Body of pancreas (tissue), 4 donors: Measurements from ENCODE around the gene DACH1. TPM values are rescaled to one million over a fixed set of nuclear protein-coding genes. Genes with fewer than 3 reads are reported as not detected.
"Not testable (repeated sequence)": the region's sequence is repeated elsewhere in the genome, so short reads cannot be mapped to it uniquely, and the experiment has no call there.

Experiments
- ATAC-seq: fragments of 150-250 bp; one replicate; pipeline ENCODE4 v1.9.1; 2016
- DNase-seq, 4 donors: peaks; one replicate each; pipeline ENCODE4 v3.0.0-alpha.2; 2019
- H3K27ac ChIP-seq, 4 donors: fragments of 200-600 bp; sonication (generic); 1 replicate in 3 of 4; 2 replicates in 1 of 4; pipeline versions ENCODE4 v1.5.1 to v1.6.1; 2016 to 2019; ENCODE audit warnings: mild to moderate bottlenecking in 1 of 4, mixed read lengths in 1 of 4, moderate library complexity in 1 of 4
- H3K27me3 ChIP-seq, 2 donors: fragments of 200-600 bp; sonication (generic); one replicate each; pipeline ENCODE4 v1.6.0; 2016; ENCODE audit warnings: mild to moderate bottlenecking in 1 of 2
- H3K36me3 ChIP-seq, 2 donors: fragments of 200-600 bp; sonication (generic); replicated peaks in 1 of 2; 2 replicates each; pipeline ENCODE4 v1.5.1; 2016; ENCODE audit warnings: low read depth in 2 of 2; ENCODE audit not compliant: insufficient read depth in 1 of 2
- H3K4me1 ChIP-seq: fragments of 200-600 bp; sonication (generic); one replicate; pipeline ENCODE4 v1.6.0; 2016
- H3K4me3 ChIP-seq, 2 donors: fragments of 200-600 bp; sonication (generic); 1 replicate in 1 of 2; 2 replicates in 1 of 2; pipeline ENCODE4 v1.5.1; 2016 to 2019
- H3K9me3 ChIP-seq, 3 donors: fragments of 200-600 bp; sonication (generic); 1 replicate in 2 of 3; 2 replicates in 1 of 3; pipeline ENCODE4 v1.5.1; 2016
- POLR2A ChIP-seq, 3 donors: fragments of 450-650 bp; IDR thresholded peaks; one replicate each; pipeline ENCODE4 v1.6.1; 2016; ENCODE audit warnings: antibody characterized with exemption in 3 of 3, mild to moderate bottlenecking in 2 of 3
- WGBS, 2 donors: methylation state at CpG; one replicate each; pipeline ENCODE4 v1.1.5; 2017; 5-methylcytosine and 5-hydroxymethylcytosine counted together
- intact Hi-C: fragments of 100-400 bp; cut with DNase I; formaldehyde crosslinking; loops from one replicate; pipeline ENCODE4 v1.15.1; 2023
- total RNA-seq, 2 donors: library from RNA; depleted of rRNA; stranded (reverse); fragments of >200 nt; gene quantifications; one replicate each; pipeline ENCODE4 v1.1.0, GENCODE V29; 2016
- TF ChIP-seq, protein P1 (sequence below), 7 experiments: fragments of 450-650 bp in 4 of 7; fragments of 200-600 bp in 3 of 7; sonication (generic) in 3 of 7; IDR thresholded peaks; one replicate each; pipeline ENCODE4 v1.5.1; 2016 to 2019; ENCODE audit warnings: antibody characterized with exemption in 7 of 7

DACH1 gene
- total RNA-seq, 2 donors from 2014 or later: 2.9 to 3.3 TPM

DNA sequence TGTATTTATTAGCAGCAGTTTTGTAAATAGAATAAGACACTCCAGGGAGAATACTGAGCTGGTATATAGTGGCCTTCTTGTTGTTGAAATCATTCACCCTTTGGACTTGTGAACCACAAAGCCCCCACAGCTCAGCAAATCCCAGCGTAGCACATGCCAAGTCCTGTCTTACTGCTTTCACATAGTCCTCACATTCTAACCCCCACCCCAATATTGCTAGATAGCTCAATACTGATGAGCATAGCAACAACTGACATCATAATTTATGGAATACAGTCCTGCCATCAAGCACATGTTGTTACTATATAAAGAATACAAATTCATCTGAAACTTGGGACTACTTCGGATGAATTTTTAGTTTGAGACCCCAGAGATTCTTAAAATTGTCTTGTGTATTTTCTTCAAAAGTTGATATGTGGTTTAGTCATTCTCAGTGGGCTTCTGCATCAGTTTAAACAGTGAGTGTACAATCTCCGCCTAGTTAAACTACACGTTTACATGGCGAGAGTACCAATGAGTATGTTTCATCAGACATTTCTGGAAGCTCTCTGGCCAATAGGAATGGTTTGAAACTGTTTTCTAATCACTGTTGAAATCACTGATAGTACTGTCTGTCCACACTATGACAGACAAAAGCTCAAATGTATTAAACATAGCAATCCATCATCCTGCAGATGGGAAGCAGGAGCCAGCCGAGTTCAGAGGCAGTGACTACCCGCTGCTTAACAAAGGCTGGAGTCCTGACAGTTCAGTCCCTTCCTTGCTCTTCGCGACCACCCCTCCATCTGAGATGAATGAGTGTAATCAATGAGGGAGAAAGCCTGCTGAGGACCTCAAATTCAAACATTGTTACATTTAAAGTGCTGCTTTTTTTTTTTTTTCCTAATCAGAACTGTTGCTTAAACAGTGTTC is 15.2 kb downstream of the DACH1 start:
- intact Hi-C loops: no loop called here
- ATAC-seq: no peak
- TF ChIP-seq, protein P1, sequence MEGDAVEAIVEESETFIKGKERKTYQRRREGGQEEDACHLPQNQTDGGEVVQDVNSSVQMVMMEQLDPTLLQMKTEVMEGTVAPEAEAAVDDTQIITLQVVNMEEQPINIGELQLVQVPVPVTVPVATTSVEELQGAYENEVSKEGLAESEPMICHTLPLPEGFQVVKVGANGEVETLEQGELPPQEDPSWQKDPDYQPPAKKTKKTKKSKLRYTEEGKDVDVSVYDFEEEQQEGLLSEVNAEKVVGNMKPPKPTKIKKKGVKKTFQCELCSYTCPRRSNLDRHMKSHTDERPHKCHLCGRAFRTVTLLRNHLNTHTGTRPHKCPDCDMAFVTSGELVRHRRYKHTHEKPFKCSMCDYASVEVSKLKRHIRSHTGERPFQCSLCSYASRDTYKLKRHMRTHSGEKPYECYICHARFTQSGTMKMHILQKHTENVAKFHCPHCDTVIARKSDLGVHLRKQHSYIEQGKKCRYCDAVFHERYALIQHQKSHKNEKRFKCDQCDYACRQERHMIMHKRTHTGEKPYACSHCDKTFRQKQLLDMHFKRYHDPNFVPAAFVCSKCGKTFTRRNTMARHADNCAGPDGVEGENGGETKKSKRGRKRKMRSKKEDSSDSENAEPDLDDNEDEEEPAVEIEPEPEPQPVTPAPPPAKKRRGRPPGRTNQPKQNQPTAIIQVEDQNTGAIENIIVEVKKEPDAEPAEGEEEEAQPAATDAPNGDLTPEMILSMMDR (IDR thresholded peaks at IDR 0.05): no peak
- no peak for TF ChIP-seq POLR2A (IDR thresholded peaks at IDR 0.05)
- 72% methylated on average over 9 of the region's 9 CpGs for WGBS, 2 donors
- Histone ChIP-seq H3K27ac (no peak overlapping the region), H3K27me3 (no peaks in the 10 kb centered on the region), H3K4me1 (no peaks in the 10 kb centered on the region), H3K9me3 (no peaks in the 10 kb centered on the region), H3K36me3 (no peaks in the 10 kb centered on the region), H3K4me3 (no peak overlapping the region)
- DNase-seq: no peak

DNA sequence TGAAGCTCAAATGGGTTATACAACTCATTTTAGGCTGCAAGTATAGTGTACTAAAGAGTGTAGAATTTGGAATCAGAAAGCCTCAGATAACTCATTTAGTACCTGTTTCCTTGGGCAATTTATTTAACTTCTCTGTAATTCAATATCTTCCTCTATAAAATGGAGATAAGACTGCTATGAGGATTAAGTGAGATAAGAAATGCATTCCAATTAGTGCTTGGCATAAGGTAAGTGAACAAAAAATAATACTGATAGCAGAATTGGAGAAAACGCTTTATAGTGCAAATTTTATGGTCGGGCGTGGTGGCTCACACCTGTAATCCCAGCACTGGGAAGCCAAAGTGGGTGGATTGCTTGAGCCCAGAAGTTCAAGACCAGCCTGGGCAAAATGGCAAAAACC is 25.0 kb downstream of the DACH1 start:
- Histone ChIP-seq H3K4me3 (no peak overlapping the region), H3K36me3 (no peaks in the 10 kb centered on the region), H3K9me3 (no peaks in the 10 kb centered on the region), H3K27ac (no peak overlapping the region), H3K4me1 (no peaks in the 10 kb centered on the region), H3K27me3 (no peaks in the 10 kb centered on the region)
- DNase-seq (no peak), ATAC-seq (no peak)
- intact Hi-C loops: no loop called here
- TF ChIP-seq POLR2A (IDR thresholded peaks at IDR 0.05): no peak
- TF ChIP-seq, protein P1 (IDR thresholded peaks at IDR 0.05): no peak
- 88 to 89% methylated on average over 3 of the region's 3 CpGs for WGBS, 2 donors

DNA sequence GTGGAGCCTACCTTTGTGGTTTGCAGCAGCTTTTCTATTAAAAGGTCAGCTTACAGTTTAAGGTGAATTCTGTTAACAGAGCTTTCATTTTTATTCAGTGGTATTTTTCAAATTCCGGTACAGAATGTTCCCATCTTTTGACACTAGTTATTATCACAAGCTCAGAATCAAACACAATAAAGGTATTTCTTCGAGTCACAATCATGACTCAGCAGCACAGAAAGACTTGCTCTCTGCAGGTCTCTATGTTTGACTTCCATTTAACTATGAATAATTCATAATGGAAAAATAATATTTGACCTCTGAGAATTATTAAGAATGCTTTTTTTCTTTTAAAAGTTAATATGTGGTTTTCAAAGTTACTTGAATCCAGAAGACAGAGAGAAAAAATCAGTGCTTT is 28.2 kb downstream of the DACH1 start:
- WGBS, 2 donors: 55 to 70% methylated on average over 2 of the region's 2 CpGs
- Histone ChIP-seq H3K36me3 (no peaks in the 10 kb centered on the region), H3K27ac (peak overlapping the region in 2 of 4 donors; percentile 0 to 30), H3K9me3 (no peaks in the 10 kb centered on the region), H3K4me1 (no peaks in the 10 kb centered on the region), H3K4me3 (no peak overlapping the region), H3K27me3 (no peaks in the 10 kb centered on the region)
- ATAC-seq: peak; percentile 38
- TF ChIP-seq, protein P1 (IDR thresholded peaks at IDR 0.05): no peak
- no peak for TF ChIP-seq POLR2A (IDR thresholded peaks at IDR 0.05)
- intact Hi-C loops: no loop called here
- no peak for DNase-seq

DNA sequence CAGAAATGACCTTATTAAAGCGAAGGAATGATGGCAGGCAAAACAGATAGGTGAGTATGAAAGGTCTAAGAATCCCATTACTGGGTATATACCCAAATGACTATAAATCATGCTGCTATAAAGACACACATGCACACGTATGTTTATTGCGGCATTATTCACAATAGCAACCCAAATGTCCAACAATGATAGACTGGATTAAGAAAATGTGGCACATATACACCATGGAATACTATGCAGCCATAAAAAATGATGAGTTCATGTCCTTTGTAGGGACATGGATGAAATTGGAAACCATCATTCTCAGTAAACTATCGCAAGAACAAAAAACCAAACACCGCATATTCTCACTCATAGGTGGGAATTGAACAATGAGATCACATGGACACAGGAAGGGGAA is 29.4 kb downstream of the DACH1 start:
- H3K4me1 ChIP-seq, H3K27me3 ChIP-seq, H3K27ac ChIP-seq, ATAC-seq, H3K9me3 ChIP-seq, intact Hi-C loops, H3K36me3 ChIP-seq, DNase-seq, H3K4me3 ChIP-seq: not testable (repeated sequence)
- WGBS, 2 donors: 91 to 97% methylated on average over 5 of the region's 5 CpGs

DNA sequence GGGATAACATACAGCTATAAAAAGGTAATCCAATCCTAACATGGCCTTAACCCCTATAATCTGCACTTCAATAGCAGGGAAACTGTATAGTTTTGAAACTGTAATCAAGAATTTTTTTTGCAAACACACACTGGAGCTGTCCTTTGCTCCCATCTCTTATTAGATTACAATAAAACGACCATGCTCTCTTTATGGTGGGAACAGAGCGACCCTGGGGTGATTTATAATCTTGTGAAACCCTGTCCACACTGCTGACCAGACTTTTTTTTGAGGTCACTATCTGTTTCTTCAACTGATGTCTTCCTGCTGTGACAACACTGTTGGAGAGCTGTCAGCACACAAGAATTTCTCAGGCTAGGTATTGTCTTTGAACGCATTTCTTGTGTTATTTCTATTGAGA is 35.3 kb downstream of the DACH1 start:
- no peak overlapping the region for H3K4me3 ChIP-seq
- ATAC-seq: no peak
- H3K27me3 ChIP-seq: no peaks in the 10 kb centered on the region
- H3K9me3 ChIP-seq: no peaks in the 10 kb centered on the region
- no peak for DNase-seq
- 40 to 55% methylated on average over 3 of the region's 3 CpGs for WGBS, 2 donors
- H3K36me3 ChIP-seq: no peaks in the 10 kb centered on the region
- intact Hi-C loops: no loop called here
- no peak for TF ChIP-seq POLR2A (IDR thresholded peaks at IDR 0.05)
- TF ChIP-seq, protein P1 (IDR thresholded peaks at IDR 0.05): no peak
- H3K27ac ChIP-seq: no peak overlapping the region
- H3K4me1 ChIP-seq: no peaks in the 10 kb centered on the region
